Mesenchymal stem cell (in vitro differentiated cells and primary cell): ENCODE results near the gene OR51A2.

Source experiments
- DNase-seq: peaks from one replicate; pipeline ENCODE4 v3.0.0-alpha.2; 2013
- H2AFZ ChIP-seq: one replicate; pipeline ENCODE4 v1.6.1; 2013; ENCODE audit warnings: low read depth, mild to moderate bottlenecking, control low read depth, inconsistent platforms, low read length, moderate library complexity
- H2AK5ac ChIP-seq: 2 replicates; pipeline ENCODE4 v1.6.1; 2013; ENCODE audit warnings: low read length, moderate library complexity, mild to moderate bottlenecking, inconsistent platforms; ENCODE audit not compliant: severe bottlenecking
- H2BK120ac ChIP-seq: one replicate; pipeline ENCODE4 v1.6.1; 2013; ENCODE audit warnings: low read depth, mild to moderate bottlenecking, inconsistent platforms, low read length, moderate library complexity
- H2BK12ac ChIP-seq, 2 experiments: one replicate each; pipeline ENCODE4 v1.6.1; 2013; ENCODE audit warnings: inconsistent platforms in 2 of 2, low read length in 2 of 2, mild to moderate bottlenecking in 2 of 2, moderate library complexity in 2 of 2, control low read depth in 1 of 2
- H2BK15ac ChIP-seq: one replicate; pipeline ENCODE4 v1.6.1; 2013; ENCODE audit warnings: mild to moderate bottlenecking, low read depth, inconsistent platforms; ENCODE audit not compliant: poor library complexity, severe bottlenecking
- H2BK5ac ChIP-seq: 2 replicates; pipeline ENCODE4 v1.6.1; 2013; ENCODE audit warnings: low read depth, mild to moderate bottlenecking, low read length, control low read depth, inconsistent platforms; ENCODE audit not compliant: poor library complexity, severe bottlenecking
- H3K14ac ChIP-seq, 2 experiments: one replicate each; pipeline ENCODE4 v1.6.1; 2013; ENCODE audit warnings: inconsistent platforms in 2 of 2, low read length in 2 of 2, control low read depth in 1 of 2, mild to moderate bottlenecking in 1 of 2, moderate library complexity in 1 of 2
- H3K18ac ChIP-seq, 2 experiments: one replicate each; pipeline ENCODE4 v1.6.1; 2013; ENCODE audit warnings: inconsistent platforms in 2 of 2, low read length in 2 of 2, control low read depth in 1 of 2, low read depth in 1 of 2, mild to moderate bottlenecking in 1 of 2
- H3K23ac ChIP-seq, 2 experiments: one replicate each; pipeline ENCODE4 v1.6.1; 2013; ENCODE audit warnings: inconsistent platforms in 2 of 2, low read length in 2 of 2, mild to moderate bottlenecking in 2 of 2, moderate library complexity in 2 of 2, control low read depth in 1 of 2
- H3K27ac ChIP-seq: 2 replicates; pipeline ENCODE4 v1.5.1; 2013; ENCODE audit warnings: mild to moderate bottlenecking, moderate library complexity, low read length, control low read depth, inconsistent platforms; ENCODE audit not compliant: poor library complexity, severe bottlenecking
- H3K27me3 ChIP-seq, 2 experiments: 2 replicates each; pipeline versions ENCODE4 v1.6.1 to v1.7.0; 2013; ENCODE audit warnings: low read length in 2 of 2, mild to moderate bottlenecking in 2 of 2, moderate library complexity in 2 of 2, control low read depth in 1 of 2, inconsistent platforms in 1 of 2; ENCODE audit not compliant: control insufficient read depth in 1 of 2, insufficient read depth in 1 of 2
- H3K36me3 ChIP-seq, 2 experiments: 2 replicates each; pipeline versions ENCODE4 v1.6.1 to v1.7.0; 2013; ENCODE audit warnings: low read length in 2 of 2, control low read depth in 1 of 2, inconsistent platforms in 1 of 2, low read depth in 1 of 2, mild to moderate bottlenecking in 1 of 2; ENCODE audit not compliant: insufficient read depth in 2 of 2, control insufficient read depth in 1 of 2
- H3K4ac ChIP-seq, 2 experiments: one replicate each; pipeline ENCODE4 v1.6.1; 2013; ENCODE audit warnings: inconsistent platforms in 2 of 2, low read length in 2 of 2, mild to moderate bottlenecking in 2 of 2, moderate library complexity in 2 of 2, control low read depth in 1 of 2, low read depth in 1 of 2
- H3K4me1 ChIP-seq: 2 replicates; pipeline ENCODE4 v1.6.1; 2013; ENCODE audit warnings: low read depth, low read length, control low read depth; ENCODE audit not compliant: control insufficient read depth, insufficient read depth
- H3K4me2 ChIP-seq: 2 replicates; pipeline ENCODE4 v1.6.1; 2013; ENCODE audit warnings: low read length, mild to moderate bottlenecking, inconsistent platforms; ENCODE audit not compliant: poor library complexity, severe bottlenecking
- H3K4me3 ChIP-seq, 2 experiments: 2 replicates each; pipeline versions ENCODE4 v1.5.1 to v1.7.0; 2013; ENCODE audit warnings: low read length in 2 of 2, mild to moderate bottlenecking in 2 of 2, control low read depth in 1 of 2, low read depth in 1 of 2; ENCODE audit not compliant: insufficient read depth in 1 of 2
- H3K79me1 ChIP-seq: replicated peaks from 2 replicates; pipeline ENCODE4 v1.6.1; 2013; ENCODE audit warnings: mild to moderate bottlenecking, control low read depth, low read length, inconsistent platforms; ENCODE audit not compliant: poor library complexity, severe bottlenecking
- H3K9ac ChIP-seq: 2 replicates; pipeline ENCODE4 v1.7.0; 2013; ENCODE audit warnings: mild to moderate bottlenecking, low read length, moderate library complexity
- H3K9me3 ChIP-seq: 2 replicates; pipeline ENCODE4 v1.7.0; 2013; ENCODE audit warnings: mild to moderate bottlenecking, low read length; ENCODE audit not compliant: control insufficient read depth
- H4K8ac ChIP-seq: one replicate; pipeline ENCODE4 v1.6.1; 2013; ENCODE audit warnings: inconsistent platforms, mild to moderate bottlenecking, low read length, moderate library complexity
- H4K91ac ChIP-seq: one replicate; pipeline ENCODE4 v1.6.1; 2013; ENCODE audit warnings: mild to moderate bottlenecking, low read length, inconsistent platforms
- WGBS: methylation state at CpG from one replicate; pipeline ENCODE4 v1.1.7; 2013; ENCODE audit warnings: mixed read lengths; 5-methylcytosine and 5-hydroxymethylcytosine counted together

OR51A2 gene

DNA sequence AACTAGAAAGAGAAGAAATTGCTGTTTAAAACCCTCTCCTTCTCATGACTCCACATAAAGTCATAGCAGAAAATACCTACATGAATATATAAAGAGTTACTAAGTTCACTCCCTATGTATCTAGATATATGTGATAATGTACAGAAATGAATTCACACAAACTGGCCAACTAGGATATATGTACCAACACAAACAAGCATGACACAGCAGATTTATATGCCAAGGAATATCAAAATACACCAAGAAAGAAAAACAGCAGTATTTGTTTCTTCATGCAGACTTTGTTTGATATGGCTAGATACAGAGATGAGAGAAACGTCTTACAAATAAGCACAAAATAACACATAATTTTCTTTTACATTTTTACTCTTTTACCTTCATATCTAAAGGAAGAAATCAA is 33.2 kb downstream of the OR51A2 start:
- Histone ChIP-seq H4K8ac (no peak overlapping the region), H3K14ac (no peak overlapping the region), H3K36me3 (no peaks in the 10 kb centered on the region), H3K79me1 (no peaks in the 10 kb centered on the region), H3K9me3 (no peaks in the 10 kb centered on the region), H2BK15ac (no peak overlapping the region), H3K4me3 (no peak overlapping the region), H2BK5ac (no peak overlapping the region), H2AFZ (no peak overlapping the region), H3K9ac (no peak overlapping the region), H3K18ac (no peak overlapping the region), H3K27ac (no peak overlapping the region), H3K4ac (no peak overlapping the region), H4K91ac (no peak overlapping the region), H3K4me1 (no peaks in the 10 kb centered on the region), H3K23ac (no peak overlapping the region), H2AK5ac (no peak overlapping the region), H2BK12ac (no peak overlapping the region), H2BK120ac (no peak overlapping the region), H3K4me2 (no peak overlapping the region), H3K27me3 (peaks cover 0 to 3% of the 10 kb centered on the region in 2 experiments)
- WGBS, result 83% methylated on average over 1 of the region's 1 CpG
- no peak for DNase-seq

DNA sequence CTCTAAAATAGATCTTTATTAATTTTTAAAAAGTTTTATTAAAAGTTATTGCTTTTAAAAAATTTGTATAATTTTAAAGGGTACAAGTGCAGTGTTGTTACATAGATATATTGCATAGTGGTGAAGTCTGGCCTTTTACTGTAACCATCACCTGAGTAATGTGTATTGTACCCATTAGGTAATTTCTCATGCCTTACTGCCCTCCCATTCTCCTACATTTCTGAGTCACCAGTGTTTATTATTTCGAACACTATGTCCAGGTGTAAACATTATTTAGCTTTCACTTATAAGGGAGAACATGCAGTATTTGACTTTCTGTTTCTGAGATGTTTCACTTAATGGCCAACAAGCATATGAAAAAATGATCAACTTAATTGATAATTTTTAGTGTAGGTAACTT is 33.7 kb downstream of the OR51A2 start:
- no peak overlapping the region for H3K14ac ChIP-seq

DNA sequence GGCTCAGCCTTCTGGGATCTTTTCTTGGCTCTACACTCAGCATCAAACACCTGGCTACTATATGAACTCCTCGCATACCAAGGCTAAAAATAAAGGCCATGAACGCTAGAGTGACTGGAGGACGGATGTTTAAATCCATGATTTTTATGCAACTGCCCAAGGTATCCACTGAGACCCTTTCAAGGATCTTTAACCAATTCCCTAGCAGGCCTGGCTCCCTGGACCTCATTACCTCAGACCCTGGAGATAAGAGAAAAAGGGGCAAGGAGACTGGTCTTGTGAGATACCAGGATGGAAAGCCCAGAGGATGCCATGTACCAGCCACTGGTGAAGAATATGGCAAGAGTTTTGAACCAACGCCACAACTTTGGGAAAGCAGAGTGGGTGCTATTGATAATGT is 36.3 kb downstream of the OR51A2 start, which contains the start of gene OR51G2:
TSS of gene OR51G2 (minus strand) at position 101 of the 400 bp plus-strand sequence. CDS start 3,687 bp downstream, outside the sequence.
- Histone ChIP-seq H2BK5ac (no peak within 1 kb of the TSS), H3K4me1 (no peaks in the 10 kb centered on the region), H3K79me1 (no peaks in the 10 kb centered on the region), H3K9me3 (no peaks in the 10 kb centered on the region), H2BK120ac (no peak within 1 kb of the TSS), H3K18ac (no peak within 1 kb of the TSS), H2AK5ac (no peak within 1 kb of the TSS), H2BK12ac (no peak within 1 kb of the TSS), H3K4ac (no peak within 1 kb of the TSS), H3K9ac (no peak within 1 kb of the TSS), H4K8ac (no peak within 1 kb of the TSS), H3K14ac (no peak within 1 kb of the TSS), H2AFZ (no peak within 1 kb of the TSS), H4K91ac (no peak within 1 kb of the TSS), H3K36me3 (no peaks in the 10 kb centered on the region), H2BK15ac (no peak within 1 kb of the TSS), H3K23ac (no peak within 1 kb of the TSS), H3K27ac (no peak within 1 kb of the TSS), H3K27me3 (peaks cover 0 to 3% of the 10 kb centered on the region in 2 experiments), H3K4me2 (no peak within 1 kb of the TSS), H3K4me3 (no peak within 1 kb of the TSS)
- no peak for DNase-seq
- WGBS, result 75% methylated on average over 4 of the region's 4 CpGs

More for the DNA sequence above, 33.7 kb downstream of the OR51A2 start:
- Histone ChIP-seq H3K9me3 (no peaks in the 10 kb centered on the region), H3K79me1 (no peaks in the 10 kb centered on the region), H3K18ac (no peak overlapping the region), H4K8ac (no peak overlapping the region), H4K91ac (no peak overlapping the region), H3K4me2 (no peak overlapping the region), H3K4ac (no peak overlapping the region), H3K4me1 (no peaks in the 10 kb centered on the region), H2AFZ (no peak overlapping the region), H3K27ac (no peak overlapping the region), H3K36me3 (no peaks in the 10 kb centered on the region), H2BK12ac (no peak overlapping the region), H3K23ac (no peak overlapping the region), H3K9ac (no peak overlapping the region), H2AK5ac (no peak overlapping the region), H3K4me3 (no peak overlapping the region), H2BK5ac (no peak overlapping the region), H2BK15ac (no peak overlapping the region), H3K27me3 (peaks cover 0 to 3% of the 10 kb centered on the region in 2 experiments), H2BK120ac (no peak overlapping the region)
- WGBS, result 75% methylated on average over 1 of the region's 1 CpG
- DNase-seq, result no peak

DNA sequence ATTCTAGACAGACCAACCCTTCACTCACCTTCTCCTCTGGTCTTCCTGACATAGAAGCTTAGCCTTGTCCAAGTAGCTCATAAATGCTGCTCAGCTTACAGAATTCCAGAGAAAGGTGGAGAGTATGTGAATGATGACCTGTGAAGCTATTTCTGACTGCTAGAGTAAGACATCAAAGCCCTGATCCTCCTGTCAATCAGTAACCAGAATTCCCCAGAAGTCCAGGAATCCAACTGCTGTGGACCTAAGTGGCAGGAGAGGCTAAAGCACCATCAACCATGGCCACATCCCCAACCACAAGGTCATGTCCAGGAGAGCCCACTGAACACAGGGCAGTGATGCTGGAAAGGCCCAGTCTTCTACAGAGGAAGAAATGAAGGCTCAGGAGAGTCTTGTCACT is 38.9 kb downstream of the OR51A2 start:
- H3K79me1 ChIP-seq, result no peaks in the 10 kb centered on the region
- H3K14ac ChIP-seq, result no peak overlapping the region
- H3K9me3 ChIP-seq, result no peaks in the 10 kb centered on the region
- H3K4ac ChIP-seq, result no peak overlapping the region
- H3K27me3 ChIP-seq, result no peaks in the 10 kb centered on the region
- H2AFZ ChIP-seq, result no peak overlapping the region
- no peak overlapping the region for H3K9ac ChIP-seq
- H4K91ac ChIP-seq, result no peak overlapping the region
- no peak overlapping the region for H3K27ac ChIP-seq
- H4K8ac ChIP-seq, result no peak overlapping the region
- H2BK12ac ChIP-seq, result no peak overlapping the region
- no peak overlapping the region for H2BK15ac ChIP-seq
- H2AK5ac ChIP-seq, result no peak overlapping the region
- H2BK5ac ChIP-seq, result no peak overlapping the region
- no peak overlapping the region for H3K23ac ChIP-seq
- no peak overlapping the region for H3K4me3 ChIP-seq
- H3K36me3 ChIP-seq, result no peaks in the 10 kb centered on the region
- no peak overlapping the region for H2BK120ac ChIP-seq
- H3K4me2 ChIP-seq, result no peak overlapping the region
- no peaks in the 10 kb centered on the region for H3K4me1 ChIP-seq
- no peak for DNase-seq
- H3K18ac ChIP-seq, result no peak overlapping the region
